Uterus (tissue), 4 donors: ENCODE data around the gene SBF2. TPM values are rescaled to one million over a fixed set of nuclear protein-coding genes. Genes with fewer than 3 reads are reported as not detected.
A peak's percentile ranks its signal among the peaks of the same experiment; 100 is the strongest.

Source experiments
- DNase-seq, 2 donors: peaks; one replicate each; pipeline ENCODE4 v3.0.0-alpha.2; 2019 to 2020
- H3K27ac ChIP-seq, 2 donors: fragments of 200-600 bp; sonication (generic); 1 replicate in 1 of 2; 2 replicates in 1 of 2; pipeline ENCODE4 v1.5.1; 2016 to 2018
- H3K27me3 ChIP-seq, 2 donors: fragments of 200-600 bp; sonication (generic); one replicate each; pipeline ENCODE4 v1.5.1; 2018 to 2019; ENCODE audit warnings: control low read depth in 1 of 2
- H3K36me3 ChIP-seq, 2 donors: fragments of 200-600 bp; sonication (generic); one replicate each; pipeline ENCODE4 v1.5.1; 2019; ENCODE audit warnings: control low read depth in 1 of 2
- H3K4me1 ChIP-seq, 2 donors: fragments of 200-600 bp; sonication (generic); one replicate each; pipeline ENCODE4 v1.5.1; 2018 to 2019; ENCODE audit warnings: control low read depth in 1 of 2
- H3K4me3 ChIP-seq, 2 donors: fragments of 200-600 bp; sonication (generic); 1 replicate in 1 of 2; 2 replicates in 1 of 2; pipeline ENCODE4 v1.5.1; 2018 to 2019; ENCODE audit warnings: mild to moderate bottlenecking in 1 of 2
- H3K9me3 ChIP-seq, 2 donors: fragments of 200-600 bp; sonication (generic); one replicate each; pipeline ENCODE4 v1.5.1; 2019; ENCODE audit warnings: control low read depth in 1 of 2
- POLR2A ChIP-seq, 2 donors: fragments of 450-650 bp; IDR thresholded peaks; one replicate each; pipeline ENCODE4 v1.6.1; 2016; ENCODE audit warnings: antibody characterized with exemption in 2 of 2, mild to moderate bottlenecking in 1 of 2, moderate library complexity in 1 of 2
- intact Hi-C: fragments of 100-400 bp; cut with DNase I; formaldehyde crosslinking; loops from one replicate; pipeline ENCODE4 v1.15.1; 2023; ENCODE audit warnings: low total_unique reads
- total RNA-seq, 4 donors: library from RNA; depleted of rRNA in 3 of 4; stranded (reverse); fragments of >200 nt in 3 of 4; gene quantifications; one replicate each; pipeline versions ENCODE4 v1.1.0 to v1.2.4, GENCODE V29; 2014 to 2023
- TF ChIP-seq, protein P1 (sequence below), 4 experiments: fragments of 200-600 bp in 2 of 4; fragments of 450-650 bp in 2 of 4; sonication (generic) in 2 of 4; IDR thresholded peaks; one replicate each; pipeline ENCODE4 v1.5.1; 2016 to 2019; ENCODE audit warnings: antibody characterized with exemption in 4 of 4, mild to moderate bottlenecking in 2 of 4, moderate library complexity in 1 of 4
- donor health status: DM: yes; HTN: yes; CAD: no.

The SBF2 gene
- total RNA-seq, 4 donors from 2014 or later: 45.0 to 202 (median 98.0) TPM

DNA sequence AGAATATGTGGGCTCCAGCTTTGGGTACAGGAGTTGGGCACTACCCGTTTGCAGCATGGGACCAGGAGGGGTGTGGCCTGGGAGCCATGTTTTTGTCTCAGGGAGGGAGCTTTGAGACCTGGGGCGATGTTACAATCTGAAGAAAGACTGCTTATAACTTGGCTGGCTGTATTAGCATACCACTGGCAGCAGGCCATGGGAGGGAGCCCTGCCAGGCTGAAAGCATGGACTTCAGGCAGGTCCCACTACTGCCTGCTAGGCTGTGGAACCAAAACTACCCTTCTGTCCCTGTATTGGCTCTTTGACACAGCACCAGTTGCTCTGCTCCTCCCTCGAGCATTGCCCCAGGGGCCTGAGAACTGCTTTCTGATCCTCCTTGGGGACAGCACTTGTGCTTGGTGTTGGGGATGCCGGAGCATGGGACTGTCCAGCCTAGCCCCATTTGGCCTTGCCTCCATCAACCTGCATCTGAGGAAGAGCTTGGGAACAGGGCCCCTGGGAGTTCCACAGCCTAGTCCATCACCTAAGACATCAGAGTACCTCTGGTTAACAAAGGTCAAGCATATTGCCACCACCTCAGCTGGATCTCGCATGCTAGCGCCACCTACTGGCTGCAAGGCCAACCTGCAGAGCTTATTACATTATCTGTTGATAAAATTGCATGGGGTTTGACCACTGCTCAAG is 217.4 kb downstream of the SBF2 start:
- H3K36me3 ChIP-seq: no peaks in the 10 kb centered on the region

DNA sequence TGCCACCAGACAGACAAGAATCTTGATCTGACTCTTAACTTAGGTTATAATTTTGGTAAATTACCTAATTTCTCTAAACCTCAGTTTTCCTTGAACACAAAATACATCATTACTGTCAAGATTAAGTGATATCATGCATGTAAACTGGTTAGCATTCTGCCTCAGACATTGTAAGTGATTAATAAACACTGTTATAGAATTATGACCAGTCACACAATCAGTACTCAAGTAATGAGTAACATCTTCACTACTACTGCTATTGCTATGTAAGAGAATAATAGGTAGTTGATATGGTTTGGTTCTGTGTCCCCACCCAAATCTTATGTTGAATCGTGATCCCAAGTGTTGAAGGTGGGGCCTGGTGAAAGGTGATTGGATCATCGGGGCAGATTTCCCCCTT is 218.9 kb downstream of the SBF2 start:
- intact Hi-C loops: no loop called here
- TF ChIP-seq, protein P1, sequence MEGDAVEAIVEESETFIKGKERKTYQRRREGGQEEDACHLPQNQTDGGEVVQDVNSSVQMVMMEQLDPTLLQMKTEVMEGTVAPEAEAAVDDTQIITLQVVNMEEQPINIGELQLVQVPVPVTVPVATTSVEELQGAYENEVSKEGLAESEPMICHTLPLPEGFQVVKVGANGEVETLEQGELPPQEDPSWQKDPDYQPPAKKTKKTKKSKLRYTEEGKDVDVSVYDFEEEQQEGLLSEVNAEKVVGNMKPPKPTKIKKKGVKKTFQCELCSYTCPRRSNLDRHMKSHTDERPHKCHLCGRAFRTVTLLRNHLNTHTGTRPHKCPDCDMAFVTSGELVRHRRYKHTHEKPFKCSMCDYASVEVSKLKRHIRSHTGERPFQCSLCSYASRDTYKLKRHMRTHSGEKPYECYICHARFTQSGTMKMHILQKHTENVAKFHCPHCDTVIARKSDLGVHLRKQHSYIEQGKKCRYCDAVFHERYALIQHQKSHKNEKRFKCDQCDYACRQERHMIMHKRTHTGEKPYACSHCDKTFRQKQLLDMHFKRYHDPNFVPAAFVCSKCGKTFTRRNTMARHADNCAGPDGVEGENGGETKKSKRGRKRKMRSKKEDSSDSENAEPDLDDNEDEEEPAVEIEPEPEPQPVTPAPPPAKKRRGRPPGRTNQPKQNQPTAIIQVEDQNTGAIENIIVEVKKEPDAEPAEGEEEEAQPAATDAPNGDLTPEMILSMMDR (IDR thresholded peaks at IDR 0.05): no peak
- TF ChIP-seq POLR2A (IDR thresholded peaks at IDR 0.05): no peak
- no peak overlapping the region for H3K4me3 ChIP-seq
- no peaks in the 10 kb centered on the region for H3K36me3 ChIP-seq
- DNase-seq: no peak
- H3K9me3 ChIP-seq: peaks cover 0 to 14% of the 10 kb centered on the region in 2 donors
- H3K27ac ChIP-seq: no peak overlapping the region
- no peaks in the 10 kb centered on the region for H3K27me3 ChIP-seq
- no peaks in the 10 kb centered on the region for H3K4me1 ChIP-seq

More for the DNA sequence above, 217.4 kb downstream of the SBF2 start:
- TF ChIP-seq, protein P1 (IDR thresholded peaks at IDR 0.05): no peak
- no peak for TF ChIP-seq POLR2A (IDR thresholded peaks at IDR 0.05)
- intact Hi-C loops: no loop called here
- H3K4me1 ChIP-seq: no peaks in the 10 kb centered on the region
- peaks cover 0 to 25% of the 10 kb centered on the region in 2 donors for H3K9me3 ChIP-seq
- DNase-seq: peak in 1 of 2 donors; percentile 30
- H3K27me3 ChIP-seq: no peaks in the 10 kb centered on the region
- H3K4me3 ChIP-seq: no peak overlapping the region
- H3K27ac ChIP-seq: no peak overlapping the region

DNA sequence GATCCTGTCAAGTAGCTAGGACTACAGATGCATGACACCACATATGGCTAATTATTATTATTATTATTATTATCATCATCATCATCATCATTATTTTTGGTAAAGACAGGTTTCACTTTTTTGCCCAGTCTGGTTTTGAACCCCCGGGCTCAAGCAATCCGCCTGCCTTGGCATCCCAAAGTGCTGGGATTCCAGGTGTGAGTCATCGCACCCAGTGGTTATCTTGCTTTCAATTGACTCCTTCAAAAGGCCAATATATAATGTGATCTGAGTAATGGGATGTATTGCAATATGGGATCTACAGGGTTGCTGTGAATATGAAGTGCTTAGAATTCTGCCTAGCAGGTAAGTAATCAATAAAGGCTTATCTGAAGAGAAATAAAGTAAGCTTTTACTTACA is 221.2 kb downstream of the SBF2 start:
- no peaks in the 10 kb centered on the region for H3K4me1 ChIP-seq

DNA sequence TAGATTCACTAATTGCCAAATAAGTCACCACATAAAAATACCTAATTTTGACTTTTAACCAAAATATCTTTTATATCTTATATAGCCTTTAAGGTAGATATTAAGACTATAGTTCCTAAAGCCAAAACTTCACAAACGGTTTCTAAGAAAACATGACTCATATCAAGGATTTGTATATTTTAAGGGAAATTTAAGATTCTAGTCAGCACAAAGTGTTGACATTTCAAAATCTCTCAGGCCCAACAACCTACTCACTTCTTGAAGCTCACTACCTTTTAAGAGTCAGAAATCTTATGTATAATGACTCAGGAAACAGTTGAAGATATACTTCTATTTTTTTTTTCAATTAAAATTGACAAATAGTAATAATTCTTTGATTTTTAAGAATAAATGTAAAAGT is 221.9 kb downstream of the SBF2 start:
- no peaks in the 10 kb centered on the region for H3K36me3 ChIP-seq
- H3K9me3 ChIP-seq: no peaks in the 10 kb centered on the region
- H3K27ac ChIP-seq: no peak overlapping the region
- H3K4me3 ChIP-seq: no peak overlapping the region
- intact Hi-C loops: no loop called here
- H3K27me3 ChIP-seq: no peaks in the 10 kb centered on the region
- TF ChIP-seq POLR2A (IDR thresholded peaks at IDR 0.05): no peak
- TF ChIP-seq, protein P1 (IDR thresholded peaks at IDR 0.05): no peak
- no peaks in the 10 kb centered on the region for H3K4me1 ChIP-seq
- DNase-seq: no peak

More for the DNA sequence above, 221.2 kb downstream of the SBF2 start:
- no peak for DNase-seq
- no peak for TF ChIP-seq POLR2A (IDR thresholded peaks at IDR 0.05)
- TF ChIP-seq, protein P1 (IDR thresholded peaks at IDR 0.05): no peak
- no peaks in the 10 kb centered on the region for H3K27me3 ChIP-seq
- H3K9me3 ChIP-seq: no peaks in the 10 kb centered on the region
- intact Hi-C loops: no loop called here
- no peak overlapping the region for H3K27ac ChIP-seq
- H3K4me3 ChIP-seq: no peak overlapping the region
- H3K36me3 ChIP-seq: no peaks in the 10 kb centered on the region

DNA sequence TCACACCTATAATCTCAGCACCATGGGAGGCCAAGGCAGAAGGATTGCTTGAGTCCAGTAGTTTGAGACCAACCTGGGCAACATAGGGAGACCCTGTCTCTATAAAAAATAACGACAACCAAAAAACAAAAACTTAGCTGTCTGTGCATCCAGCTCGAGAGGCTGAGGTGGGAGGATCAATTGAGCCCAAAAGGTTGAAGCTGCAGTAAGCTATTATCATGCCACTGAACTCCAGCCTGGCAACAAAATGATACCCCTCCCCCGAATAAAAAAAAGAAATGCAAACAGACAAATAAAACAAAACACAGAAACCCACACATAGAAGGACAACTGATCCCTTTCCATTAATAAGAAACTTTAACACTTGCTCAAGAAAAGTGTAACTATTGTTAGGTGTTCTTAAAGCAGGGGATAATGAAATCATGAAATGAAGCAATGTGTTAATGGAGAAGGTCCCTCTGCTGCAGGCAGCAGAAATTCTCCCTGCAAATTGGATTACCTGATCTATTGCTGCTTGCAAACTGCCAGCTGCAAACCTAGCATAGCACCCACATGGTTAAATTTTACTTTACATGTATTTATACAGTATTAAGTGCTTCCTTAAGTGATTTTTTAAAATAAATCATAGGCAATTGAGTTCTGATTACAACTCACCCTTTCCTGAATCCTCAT is 226.3 kb downstream of the SBF2 start:
- no peaks in the 10 kb centered on the region for H3K27me3 ChIP-seq
- no peak for DNase-seq
- H3K27ac ChIP-seq: no peak overlapping the region
- no peaks in the 10 kb centered on the region for H3K4me1 ChIP-seq
- intact Hi-C loops: no loop called here
- no peaks in the 10 kb centered on the region for H3K9me3 ChIP-seq
- no peak overlapping the region for H3K4me3 ChIP-seq
- TF ChIP-seq, protein P1 (IDR thresholded peaks at IDR 0.05): no peak
- no peak for TF ChIP-seq POLR2A (IDR thresholded peaks at IDR 0.05)
- no peaks in the 10 kb centered on the region for H3K36me3 ChIP-seq
